OCI-LY3 (cell line): ENCODE measurements around the gene OSBPL3.

Experiments used
- CTCF ChIP-seq: fragments of 200-600, 300-600 bp; sonication (generic); IDR thresholded peaks from 2 replicates; pipeline ENCODE4 v1.5.1; 2014; ENCODE audit warnings: antibody characterized with exemption, low read length, low read depth
- EZH2phosphoT487 ChIP-seq: fragments of 200-600 bp; shearing (Covaris generic); IDR thresholded peaks from 2 replicates; pipeline ENCODE4 v1.6.1; 2018; ENCODE audit warnings: antibody characterized with exemption, mixed run types, low read depth

- TF ChIP-seq CTCF (no peak), EZH2phosphoT487 (no peak)
Observed at GRCh38 chr7:24995466-24995865, 15.5 kb upstream of the OSBPL3 start.
